Measurements from ENCODE around the gene OXTR. TPM values are rescaled to one million over a fixed set of nuclear protein-coding genes. Genes with fewer than 3 reads are reported as not detected.

Gene OXTR
- polyA plus RNA-seq, 1 donor (not counting 4 experiments of a cell fraction or from before 2014, with no cell fraction given): 0.16 TPM

- no peaks in the 10 kb centered on the region for H3K9me1 ChIP-seq (ENCODE audit: control insufficient read depth, extremely low read depth, insufficient read depth, low read length)
- no peaks in the 10 kb centered on the region for H3K4me1 ChIP-seq (ENCODE audit: control insufficient read depth, extremely low read depth, insufficient read depth, low read length)
- TF ChIP-seq, protein P1, sequence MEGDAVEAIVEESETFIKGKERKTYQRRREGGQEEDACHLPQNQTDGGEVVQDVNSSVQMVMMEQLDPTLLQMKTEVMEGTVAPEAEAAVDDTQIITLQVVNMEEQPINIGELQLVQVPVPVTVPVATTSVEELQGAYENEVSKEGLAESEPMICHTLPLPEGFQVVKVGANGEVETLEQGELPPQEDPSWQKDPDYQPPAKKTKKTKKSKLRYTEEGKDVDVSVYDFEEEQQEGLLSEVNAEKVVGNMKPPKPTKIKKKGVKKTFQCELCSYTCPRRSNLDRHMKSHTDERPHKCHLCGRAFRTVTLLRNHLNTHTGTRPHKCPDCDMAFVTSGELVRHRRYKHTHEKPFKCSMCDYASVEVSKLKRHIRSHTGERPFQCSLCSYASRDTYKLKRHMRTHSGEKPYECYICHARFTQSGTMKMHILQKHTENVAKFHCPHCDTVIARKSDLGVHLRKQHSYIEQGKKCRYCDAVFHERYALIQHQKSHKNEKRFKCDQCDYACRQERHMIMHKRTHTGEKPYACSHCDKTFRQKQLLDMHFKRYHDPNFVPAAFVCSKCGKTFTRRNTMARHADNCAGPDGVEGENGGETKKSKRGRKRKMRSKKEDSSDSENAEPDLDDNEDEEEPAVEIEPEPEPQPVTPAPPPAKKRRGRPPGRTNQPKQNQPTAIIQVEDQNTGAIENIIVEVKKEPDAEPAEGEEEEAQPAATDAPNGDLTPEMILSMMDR (optimal IDR thresholded peaks at IDR 0.05 in 1 of 3, IDR thresholded peaks at IDR 0.05 in 1 of 3, conservative IDR thresholded peaks at IDR 0.05 in 1 of 3; ENCODE audit: extremely low read depth in 1 of 3, insufficient read depth in 2 of 3, low read length in 3 of 3): no peak
- no peak for TF ChIP-seq EZH2 (IDR thresholded peaks at IDR 0.05; ENCODE audit: low read length)
- no peaks in the 10 kb centered on the region for H3K79me2 ChIP-seq (ENCODE audit: control insufficient read depth, insufficient read depth, low read length)
- H2AFZ ChIP-seq (ENCODE audit: control insufficient read depth, low read length): no peak overlapping the region
- no peaks in the 10 kb centered on the region for H4K20me1 ChIP-seq (ENCODE audit: control insufficient read depth, extremely low read depth, insufficient read depth, low read length)
- H3K9me3 ChIP-seq (ENCODE audit: control insufficient read depth, low read depth, low read length): no peaks in the 10 kb centered on the region
- H3K4me3 ChIP-seq (ENCODE audit: control insufficient read depth in 2 of 3, extremely low read depth in 1 of 3, insufficient read depth in 2 of 3, low read depth in 1 of 3, low read length in 3 of 3): no peak overlapping the region
- dilution Hi-C loops (cut with MboI; ENCODE audit: extremely low pct_ligation_motif_present, low sequenced_read_pairs): no loop called here
- DNase-seq (ENCODE audit: low read depth, low spot score) (no peak), FAIRE-seq (no peak)
- H3K4me2 ChIP-seq (ENCODE audit: control insufficient read depth, extremely low read depth, insufficient read depth, low read depth, low read length): no peak overlapping the region
- H3K27ac ChIP-seq (ENCODE audit: control insufficient read depth, insufficient read depth, low read length): no peak overlapping the region
- no peak overlapping the region for H3K9ac ChIP-seq (ENCODE audit: control insufficient read depth, extremely low read depth, insufficient read depth, low read length)
- H3K27me3 ChIP-seq (ENCODE audit: control insufficient read depth, extremely low read depth, insufficient read depth, low read length): no peaks in the 10 kb centered on the region
- peaks cover 0 to 2% of the 10 kb centered on the region in 2 experiments for H3K36me3 ChIP-seq (ENCODE audit: control insufficient read depth in 2 of 2, extremely low read depth in 1 of 2, insufficient read depth in 2 of 2, low read length in 2 of 2)
Measured at GRCh38 chr3:8794247-8794646, 24.8 kb upstream of the OXTR start.

- no peak overlapping the region for H3K27ac ChIP-seq (ENCODE audit: control insufficient read depth, insufficient read depth, low read length)
- H3K79me2 ChIP-seq (ENCODE audit: control insufficient read depth, insufficient read depth, low read length): no peaks in the 10 kb centered on the region
- H3K9ac ChIP-seq (ENCODE audit: control insufficient read depth, extremely low read depth, insufficient read depth, low read length): no peak overlapping the region
- dilution Hi-C loops (cut with MboI; ENCODE audit: extremely low pct_ligation_motif_present, low sequenced_read_pairs): no loop called here
- no peak for TF ChIP-seq EZH2 (IDR thresholded peaks at IDR 0.05; ENCODE audit: low read length)
- TF ChIP-seq, protein P1 (optimal IDR thresholded peaks at IDR 0.05 in 1 of 3, IDR thresholded peaks at IDR 0.05 in 1 of 3, conservative IDR thresholded peaks at IDR 0.05 in 1 of 3; ENCODE audit: extremely low read depth in 1 of 3, insufficient read depth in 2 of 3, low read length in 3 of 3): no peak
- no peak overlapping the region for H2AFZ ChIP-seq (ENCODE audit: control insufficient read depth, low read length)
- H3K36me3 ChIP-seq (ENCODE audit: control insufficient read depth in 2 of 2, extremely low read depth in 1 of 2, insufficient read depth in 2 of 2, low read length in 2 of 2): peaks cover 0 to 2% of the 10 kb centered on the region in 2 experiments
- FAIRE-seq (no peak), DNase-seq (ENCODE audit: low read depth, low spot score) (no peak)
- no peaks in the 10 kb centered on the region for H3K4me1 ChIP-seq (ENCODE audit: control insufficient read depth, extremely low read depth, insufficient read depth, low read length)
- H3K27me3 ChIP-seq (ENCODE audit: control insufficient read depth, extremely low read depth, insufficient read depth, low read length): no peaks in the 10 kb centered on the region
- H3K4me2 ChIP-seq (ENCODE audit: control insufficient read depth, extremely low read depth, insufficient read depth, low read depth, low read length): no peak overlapping the region
- no peaks in the 10 kb centered on the region for H4K20me1 ChIP-seq (ENCODE audit: control insufficient read depth, extremely low read depth, insufficient read depth, low read length)
- H3K9me3 ChIP-seq (ENCODE audit: control insufficient read depth, low read depth, low read length): no peaks in the 10 kb centered on the region
- no peaks in the 10 kb centered on the region for H3K9me1 ChIP-seq (ENCODE audit: control insufficient read depth, extremely low read depth, insufficient read depth, low read length)
- no peak overlapping the region for H3K4me3 ChIP-seq (ENCODE audit: control insufficient read depth in 2 of 3, extremely low read depth in 1 of 3, insufficient read depth in 2 of 3, low read depth in 1 of 3, low read length in 3 of 3)
Measured at GRCh38 chr3:8793242-8793641, 23.8 kb upstream of the OXTR start.
